Measurements from ENCODE around the gene PDXP.

- TF ChIP-seq, protein P1, sequence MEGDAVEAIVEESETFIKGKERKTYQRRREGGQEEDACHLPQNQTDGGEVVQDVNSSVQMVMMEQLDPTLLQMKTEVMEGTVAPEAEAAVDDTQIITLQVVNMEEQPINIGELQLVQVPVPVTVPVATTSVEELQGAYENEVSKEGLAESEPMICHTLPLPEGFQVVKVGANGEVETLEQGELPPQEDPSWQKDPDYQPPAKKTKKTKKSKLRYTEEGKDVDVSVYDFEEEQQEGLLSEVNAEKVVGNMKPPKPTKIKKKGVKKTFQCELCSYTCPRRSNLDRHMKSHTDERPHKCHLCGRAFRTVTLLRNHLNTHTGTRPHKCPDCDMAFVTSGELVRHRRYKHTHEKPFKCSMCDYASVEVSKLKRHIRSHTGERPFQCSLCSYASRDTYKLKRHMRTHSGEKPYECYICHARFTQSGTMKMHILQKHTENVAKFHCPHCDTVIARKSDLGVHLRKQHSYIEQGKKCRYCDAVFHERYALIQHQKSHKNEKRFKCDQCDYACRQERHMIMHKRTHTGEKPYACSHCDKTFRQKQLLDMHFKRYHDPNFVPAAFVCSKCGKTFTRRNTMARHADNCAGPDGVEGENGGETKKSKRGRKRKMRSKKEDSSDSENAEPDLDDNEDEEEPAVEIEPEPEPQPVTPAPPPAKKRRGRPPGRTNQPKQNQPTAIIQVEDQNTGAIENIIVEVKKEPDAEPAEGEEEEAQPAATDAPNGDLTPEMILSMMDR (conservative IDR thresholded peaks at IDR 0.05 in 1 of 2, IDR thresholded peaks at IDR 0.05 in 1 of 2; ENCODE audit: low read depth in 1 of 2, low read length in 2 of 2): peak; percentile 72 to 94
- TF ChIP-seq EZH2 (IDR thresholded peaks at IDR 0.05; ENCODE audit: low read length, missing control alignments): no peak
Measured at GRCh38 chr22:37643225-37643847, 15.2 kb upstream of the PDXP start.
